Left forelimb (tissue), 1 donor: ENCODE results near the gene HDAC7.

Experiments used
- DNase-seq: peaks from one replicate; pipeline ENCODE4 v3.0.0-alpha.2; 2018; ENCODE audit warnings: low spot score

Gene HDAC7

GRCh38 chr12:47758834-47759690 is 60.6 kb downstream of the HDAC7 start, which contains the start of gene RAPGEF3:
RAPGEF3 (minus strand) TSS chr12:47758880; CDS start chr12:47758556, 324 bp downstream.
- DNase-seq = peak; percentile 88

DNA sequence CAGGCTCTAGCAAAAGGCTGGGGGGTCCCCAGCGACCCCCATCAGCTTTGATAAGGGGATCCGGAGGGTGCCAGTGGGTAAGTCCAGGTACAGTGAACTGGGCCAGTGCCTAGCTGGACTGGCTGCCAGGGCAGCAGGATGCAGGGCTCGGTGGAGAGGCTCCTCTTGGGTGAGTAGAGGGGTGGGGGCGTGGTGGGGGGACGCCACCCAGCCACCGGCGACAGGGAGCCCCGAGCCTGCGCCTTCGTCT is 61.2 kb downstream of the HDAC7 start:
- DNase-seq = no peak

DNA sequence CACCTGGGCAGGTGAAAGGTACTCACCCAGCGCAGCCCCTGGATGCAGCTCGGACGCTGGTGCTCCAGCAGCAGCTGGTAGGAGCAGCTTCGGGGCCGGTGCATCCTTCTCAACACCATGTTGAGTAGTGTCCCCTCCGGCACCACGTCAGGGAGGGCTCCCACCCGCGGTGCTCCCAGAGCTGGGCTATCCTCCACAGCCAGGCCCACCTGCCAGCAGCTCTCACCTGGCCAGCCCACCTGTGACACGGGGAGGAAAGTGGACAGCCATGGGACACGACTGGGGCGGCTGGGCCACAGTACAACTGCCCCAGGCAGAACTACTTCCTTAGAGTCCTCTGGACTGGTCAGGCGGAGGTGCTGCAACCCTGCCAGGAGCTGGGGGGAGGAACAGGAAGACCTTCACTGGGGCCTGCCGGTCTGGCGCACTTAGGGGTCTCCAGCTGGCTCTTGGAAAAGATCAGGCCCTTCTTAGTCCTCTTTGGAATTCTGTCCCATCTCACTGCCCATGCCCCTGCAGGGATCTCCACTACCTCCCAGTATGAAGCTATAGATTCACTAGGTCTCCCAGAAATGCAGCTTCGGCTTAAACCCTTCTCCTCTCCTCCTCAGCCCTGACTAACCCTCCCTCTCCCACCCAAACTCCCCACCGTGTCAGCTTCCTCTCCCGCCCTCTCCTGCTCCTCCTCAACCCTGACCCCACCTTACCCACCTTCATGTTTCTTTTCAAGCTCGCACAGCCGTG is 61.7 kb downstream of the HDAC7 start:
- no peak for DNase-seq

DNA sequence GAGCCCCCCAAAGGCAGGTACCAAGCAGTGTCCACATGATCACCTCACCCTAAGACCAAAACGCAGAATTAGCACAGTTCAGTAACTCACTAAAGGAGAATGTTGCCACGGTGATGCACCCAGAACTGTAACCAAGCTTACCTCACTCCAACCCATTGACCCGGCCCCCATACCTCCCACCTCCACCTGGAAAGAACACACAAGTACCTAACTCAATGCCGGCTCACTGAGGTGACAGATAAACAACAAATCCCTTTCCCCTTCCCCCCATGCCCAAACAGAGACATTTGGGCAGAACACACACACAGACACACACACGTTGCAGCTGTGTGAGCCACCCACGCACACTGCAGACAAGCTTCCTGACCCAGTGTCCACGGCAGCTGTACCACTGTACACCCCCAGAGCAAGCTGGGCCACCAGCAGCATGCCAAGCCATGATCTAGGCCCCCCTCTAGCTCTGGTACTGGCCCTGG is 62.3 kb downstream of the HDAC7 start:
- DNase-seq = no peak

- no peak for DNase-seq
Observed at GRCh38 chr12:47755655-47756562, 63.8 kb downstream of the HDAC7 start.

DNA sequence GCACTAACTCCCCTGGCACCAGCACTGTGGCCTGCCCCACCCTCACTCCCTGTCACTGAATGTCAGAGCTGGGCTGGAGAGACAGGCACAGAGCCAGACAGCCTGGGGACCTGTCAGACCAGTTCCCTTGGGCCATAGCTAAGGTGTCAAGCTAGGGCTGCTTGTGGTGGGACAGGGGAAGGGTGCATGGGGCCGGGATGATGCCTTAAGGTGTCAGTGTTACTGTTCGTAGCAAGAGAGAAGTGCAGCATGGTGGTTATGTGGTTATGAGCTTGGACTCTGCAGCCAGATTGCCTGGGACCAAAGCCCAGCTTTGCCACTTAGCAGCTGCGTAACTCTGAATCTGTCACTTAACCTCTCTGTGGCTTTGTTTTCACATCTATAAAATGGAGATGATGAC is 64.8 kb downstream of the HDAC7 start:
- no peak for DNase-seq

DNA sequence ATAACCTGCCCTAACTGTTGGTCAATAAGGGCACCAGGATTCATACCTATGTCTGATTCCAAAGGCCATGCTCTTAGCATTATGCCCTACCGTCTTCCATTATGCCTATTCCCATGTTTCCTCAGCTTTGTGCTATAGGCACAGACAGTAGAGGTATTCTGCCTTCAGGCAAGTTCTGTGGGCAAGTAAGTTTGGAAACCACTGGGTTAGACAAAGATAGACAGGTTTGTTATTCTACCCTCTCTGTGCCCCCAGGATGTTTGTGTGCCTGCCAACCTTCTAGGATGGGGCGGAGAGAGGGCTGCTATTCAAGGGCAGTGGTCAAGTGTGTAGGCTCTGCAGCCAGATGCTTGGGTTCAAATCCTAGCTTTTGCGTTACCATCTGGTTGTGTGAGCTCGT is 65.6 kb downstream of the HDAC7 start:
- DNase-seq = no peak

GRCh38 chr12:47753021-47754001 is 66.4 kb downstream of the HDAC7 start:
- DNase-seq = no peak

- DNase-seq = no peak
Observed at GRCh38 chr12:47752552-47752951, 67.2 kb downstream of the HDAC7 start.

- DNase-seq = no peak
Observed at GRCh38 chr12:47752121-47752520, 67.6 kb downstream of the HDAC7 start.

DNA sequence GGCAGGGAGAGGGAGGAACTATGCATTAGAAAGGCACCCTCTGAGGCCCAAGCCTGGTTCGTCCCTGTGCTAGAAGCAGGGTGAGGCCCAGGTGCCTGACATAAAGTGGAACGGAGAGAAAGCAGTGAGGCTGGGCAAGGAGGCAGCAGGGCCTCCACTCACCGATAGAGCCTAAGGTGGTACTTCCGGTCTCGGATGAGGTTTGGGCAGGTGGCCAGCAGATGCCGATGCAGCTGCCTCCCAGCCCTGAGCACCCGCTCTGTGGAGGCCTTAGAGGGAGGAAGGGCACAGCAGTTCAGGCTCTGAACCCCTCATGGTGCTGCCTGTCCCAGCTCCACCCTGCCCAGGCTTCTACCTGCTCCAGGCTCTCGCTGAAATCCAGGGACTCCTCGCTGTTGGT is 68.1 kb downstream of the HDAC7 start:
- no peak for DNase-seq

GRCh38 chr12:47750916-47751470 is 68.7 kb downstream of the HDAC7 start:
- no peak for DNase-seq

DNA sequence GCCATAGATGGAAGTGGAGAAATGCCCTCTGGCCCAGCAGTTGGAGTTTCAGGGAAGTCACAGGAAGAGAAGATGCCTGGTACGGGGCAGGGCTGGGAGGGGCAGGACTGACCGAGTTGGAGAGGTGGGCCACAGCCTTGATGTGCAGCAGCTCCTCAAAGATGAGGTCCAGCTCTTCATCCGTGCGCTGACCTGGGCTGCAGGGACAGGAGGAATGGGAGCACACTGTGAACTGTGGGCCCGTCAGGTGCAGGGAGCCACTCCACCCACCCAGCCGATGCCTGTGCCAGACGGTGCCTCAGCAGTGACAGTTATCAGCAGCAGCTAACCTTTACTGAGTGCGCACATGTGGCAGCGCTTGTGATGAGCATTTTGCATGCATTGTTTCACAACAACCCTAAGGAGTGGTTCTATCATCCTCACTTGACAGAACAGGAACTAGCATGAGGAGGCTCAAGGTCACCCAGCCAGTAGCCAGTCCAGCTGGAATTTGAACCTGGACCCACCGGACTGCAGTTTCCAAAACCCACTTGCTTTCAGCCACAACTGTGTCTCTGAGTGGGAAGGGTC is 69.4 kb downstream of the HDAC7 start:
- no peak for DNase-seq

GRCh38 chr12:47748899-47749298 is 70.8 kb downstream of the HDAC7 start:
- DNase-seq = no peak

DNA sequence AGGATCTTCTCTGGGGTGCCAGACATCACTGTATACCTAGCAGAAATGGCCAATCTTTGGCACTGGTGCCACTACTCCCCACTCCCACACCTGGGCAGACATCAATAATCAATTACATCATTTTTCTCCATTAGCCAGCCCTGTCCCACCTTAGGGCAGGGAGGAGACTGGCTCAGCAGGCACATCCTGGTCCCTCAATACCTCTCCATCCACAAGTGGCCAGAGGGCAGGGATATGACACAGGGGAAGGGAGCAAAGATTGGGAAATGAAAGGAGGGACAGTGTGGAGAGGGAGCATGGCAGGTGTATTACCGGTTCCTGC is 71.2 kb downstream of the HDAC7 start:
- no peak for DNase-seq

DNA sequence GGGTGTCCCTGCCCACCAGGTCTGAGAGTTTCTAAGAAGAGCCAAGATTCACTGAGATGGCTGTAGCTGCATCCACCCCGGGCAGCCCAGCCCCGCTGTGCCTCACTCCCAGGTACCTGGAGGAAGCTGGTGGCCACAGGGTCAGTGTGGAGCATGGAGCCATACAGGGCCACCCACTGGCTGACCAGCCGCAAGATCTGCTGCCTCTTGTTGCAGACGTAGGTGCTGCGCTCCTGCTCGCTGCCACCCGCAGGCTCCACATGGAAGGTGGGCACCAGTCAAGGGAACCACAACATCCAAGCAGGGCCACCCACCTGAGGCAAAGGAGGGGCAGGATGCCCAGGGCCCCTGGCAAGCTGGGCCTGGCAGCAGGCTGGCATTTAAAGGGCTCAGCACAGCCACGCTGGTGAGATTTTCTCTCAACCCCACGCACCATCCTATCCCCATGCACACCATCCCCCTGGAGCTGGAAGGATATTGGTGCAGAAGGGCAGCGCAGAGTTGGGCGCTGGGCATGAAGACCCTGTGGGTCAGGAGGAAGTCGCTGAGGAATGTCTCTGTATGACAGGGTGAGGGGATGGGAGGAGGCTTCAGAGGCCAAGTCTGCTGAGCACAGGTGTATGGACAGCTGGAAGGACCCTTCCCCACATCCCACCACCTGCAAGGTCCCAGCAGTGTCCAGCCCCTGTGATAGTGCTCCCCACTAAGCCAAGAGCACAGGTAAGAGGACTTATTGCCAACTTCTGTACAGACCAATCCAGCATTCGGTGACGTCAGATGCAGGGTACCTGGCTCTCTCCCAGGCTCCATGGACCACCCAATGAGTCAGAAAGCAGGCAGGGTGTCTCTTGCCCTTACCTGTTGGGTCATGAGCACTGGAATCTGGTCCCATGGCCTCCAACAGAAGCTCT is 71.9 kb downstream of the HDAC7 start:
- DNase-seq = no peak

DNA sequence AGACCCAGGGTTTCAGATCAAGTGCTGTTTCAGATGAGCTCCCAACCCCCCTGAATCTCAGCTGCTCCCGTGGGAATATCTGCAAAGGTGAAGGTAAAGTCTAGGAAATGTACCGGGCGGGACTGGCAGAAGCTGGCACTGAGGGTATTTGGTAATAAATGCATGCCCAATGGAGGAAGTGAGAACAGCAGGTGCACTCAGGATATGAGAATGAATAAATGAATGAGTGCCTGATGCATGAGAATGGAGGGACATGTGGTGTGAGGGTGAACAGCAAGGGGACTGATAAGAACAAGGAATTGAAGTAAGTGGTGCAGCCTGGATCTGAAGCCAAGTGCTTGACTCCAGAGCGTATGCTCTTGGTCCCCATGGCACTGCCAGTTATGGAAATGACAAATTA is 72.6 kb downstream of the HDAC7 start:
- DNase-seq = no peak

DNA sequence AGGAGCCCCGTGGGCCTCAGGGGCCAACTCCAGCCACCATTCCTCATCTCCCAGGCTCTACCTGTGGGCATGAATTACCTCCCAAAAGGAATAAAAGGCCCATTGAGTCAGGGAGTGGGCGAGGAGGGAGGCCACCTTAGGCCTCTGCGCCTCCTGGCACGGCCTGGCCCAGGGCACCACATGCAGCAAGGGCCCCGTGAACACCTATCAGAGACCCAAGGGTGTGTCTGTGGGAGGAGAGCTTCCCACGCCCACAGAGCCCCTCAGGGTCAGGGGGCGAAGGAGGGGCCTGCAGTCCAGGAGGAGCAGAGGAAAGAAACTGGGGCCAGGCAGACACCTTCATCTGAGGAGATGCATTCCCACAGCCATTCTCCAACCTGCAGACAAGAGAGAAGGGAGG is 73.2 kb downstream of the HDAC7 start:
- DNase-seq = no peak

GRCh38 chr12:47746073-47746472 is 73.6 kb downstream of the HDAC7 start:
- no peak for DNase-seq
